Measurements from ENCODE around the gene CAPN12. TPM values are rescaled to one million over a fixed set of nuclear protein-coding genes. Genes with fewer than 3 reads are reported as not detected.

The CAPN12 gene
- total and polyA plus RNA-seq, 4 donors: 2.0 to 17.8 (median 6.0) TPM

DNA sequence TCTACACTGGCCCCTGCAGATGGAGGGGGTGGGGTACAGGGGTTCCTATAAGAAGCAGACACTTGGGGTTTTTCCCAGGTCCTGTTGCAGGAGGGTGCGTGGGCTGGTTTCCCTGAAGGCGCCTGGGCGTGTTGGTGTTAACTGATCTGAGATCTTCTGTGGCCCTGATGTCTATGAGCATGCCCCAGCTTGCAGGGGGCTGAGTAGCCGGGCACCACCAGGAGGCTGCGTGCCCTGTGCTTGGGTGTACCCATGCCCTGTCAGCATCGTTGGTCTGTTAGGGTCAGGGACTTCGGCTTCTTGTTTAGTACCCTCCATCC is 45.3 kb downstream of the CAPN12 start:
- no peak for ATAC-seq (ENCODE audit: insufficient read depth, low FRiP score)
- peaks cover 8 to 49% (median 21%) of the 10 kb centered on the region in 5 donors for H3K4me1 ChIP-seq (ENCODE audit: control insufficient read depth in 5 of 5, insufficient read depth in 5 of 5, low read length in 5 of 5)
- TF ChIP-seq, protein P1, sequence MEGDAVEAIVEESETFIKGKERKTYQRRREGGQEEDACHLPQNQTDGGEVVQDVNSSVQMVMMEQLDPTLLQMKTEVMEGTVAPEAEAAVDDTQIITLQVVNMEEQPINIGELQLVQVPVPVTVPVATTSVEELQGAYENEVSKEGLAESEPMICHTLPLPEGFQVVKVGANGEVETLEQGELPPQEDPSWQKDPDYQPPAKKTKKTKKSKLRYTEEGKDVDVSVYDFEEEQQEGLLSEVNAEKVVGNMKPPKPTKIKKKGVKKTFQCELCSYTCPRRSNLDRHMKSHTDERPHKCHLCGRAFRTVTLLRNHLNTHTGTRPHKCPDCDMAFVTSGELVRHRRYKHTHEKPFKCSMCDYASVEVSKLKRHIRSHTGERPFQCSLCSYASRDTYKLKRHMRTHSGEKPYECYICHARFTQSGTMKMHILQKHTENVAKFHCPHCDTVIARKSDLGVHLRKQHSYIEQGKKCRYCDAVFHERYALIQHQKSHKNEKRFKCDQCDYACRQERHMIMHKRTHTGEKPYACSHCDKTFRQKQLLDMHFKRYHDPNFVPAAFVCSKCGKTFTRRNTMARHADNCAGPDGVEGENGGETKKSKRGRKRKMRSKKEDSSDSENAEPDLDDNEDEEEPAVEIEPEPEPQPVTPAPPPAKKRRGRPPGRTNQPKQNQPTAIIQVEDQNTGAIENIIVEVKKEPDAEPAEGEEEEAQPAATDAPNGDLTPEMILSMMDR (IDR thresholded peaks at IDR 0.05; ENCODE audit: control extremely low read depth, extremely low read depth): no peak
- 68 to 87% methylated on average over 7 of the region's 7 CpGs for WGBS, 2 donors
- no peaks in the 10 kb centered on the region for H3K9me3 ChIP-seq (ENCODE audit: control insufficient read depth in 4 of 4, insufficient read depth in 3 of 4, low read length in 3 of 4)
- H3K27me3 ChIP-seq (ENCODE audit: control insufficient read depth in 3 of 3, insufficient read depth in 3 of 3, low read length in 2 of 3): no peaks in the 10 kb centered on the region
- peak overlapping the region; percentile 20 to 59 for H3K27ac ChIP-seq (ENCODE audit: low read depth in 1 of 2, low read length in 1 of 2)
- no peak for DNase-seq
- H3K9ac ChIP-seq (ENCODE audit: insufficient read depth in 1 of 2, low read length in 2 of 2): no peak overlapping the region
- no peak overlapping the region for H3K4me3 ChIP-seq
- peaks cover 4 to 46% (median 19%) of the 10 kb centered on the region in 4 donors for H3K36me3 ChIP-seq (ENCODE audit: control insufficient read depth in 4 of 4, insufficient read depth in 4 of 4, low read length in 4 of 4)

DNA sequence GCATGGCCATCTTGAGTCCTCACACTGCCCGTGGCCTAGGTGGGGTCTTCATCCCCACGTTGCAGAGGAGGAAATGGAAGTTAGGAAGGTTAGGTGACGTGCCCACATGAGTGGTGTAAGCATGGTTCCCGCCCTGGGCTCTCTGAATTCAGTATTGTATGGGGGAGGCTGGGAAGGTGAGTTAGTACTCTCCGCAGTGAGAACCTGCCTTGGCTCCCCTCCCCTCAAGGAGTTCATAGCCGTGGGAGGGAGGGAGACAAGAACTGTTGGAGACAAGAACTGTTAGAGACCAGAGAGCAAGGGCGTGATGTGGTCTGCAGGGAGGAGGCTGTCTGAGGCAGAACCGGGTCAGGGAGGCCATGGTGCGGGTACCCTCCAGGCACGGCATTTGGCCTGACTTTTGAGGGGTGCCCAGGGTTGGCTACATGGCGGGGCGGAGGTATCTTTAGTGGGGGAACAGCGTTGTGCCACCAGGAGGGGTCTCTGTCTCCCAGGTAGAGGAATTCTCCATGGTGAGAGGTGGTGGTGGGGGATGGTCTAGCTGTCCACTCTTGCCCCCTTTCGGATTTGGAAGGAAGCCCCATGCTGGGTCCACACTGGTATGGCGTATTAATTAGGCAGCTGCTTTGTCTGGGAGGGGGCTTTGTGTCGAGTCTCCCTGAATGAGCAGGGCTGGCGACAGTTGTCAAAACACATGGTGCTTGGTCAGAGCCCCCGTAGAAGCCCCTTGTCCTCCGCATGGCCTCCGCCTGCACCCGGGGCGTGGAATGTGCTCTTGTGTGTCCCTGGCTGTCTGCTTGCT is 45.8 kb downstream of the CAPN12 start:
- Histone ChIP-seq H3K9me3 (ENCODE audit: control insufficient read depth in 4 of 4, insufficient read depth in 3 of 4, low read length in 3 of 4) (no peaks in the 10 kb centered on the region), H3K9ac (ENCODE audit: insufficient read depth in 1 of 2, low read length in 2 of 2) (no peak overlapping the region), H3K4me1 (ENCODE audit: control insufficient read depth in 5 of 5, insufficient read depth in 5 of 5, low read length in 5 of 5) (peaks cover 10 to 54% (median 21%) of the 10 kb centered on the region in 5 donors), H3K36me3 (ENCODE audit: control insufficient read depth in 4 of 4, insufficient read depth in 4 of 4, low read length in 4 of 4) (peaks cover 4 to 40% (median 16%) of the 10 kb centered on the region in 4 donors), H3K27ac (ENCODE audit: low read depth in 1 of 2, low read length in 1 of 2) (peak overlapping the region in 1 of 2 donors; percentile 20), H3K27me3 (ENCODE audit: control insufficient read depth in 3 of 3, insufficient read depth in 3 of 3, low read length in 2 of 3) (no peaks in the 10 kb centered on the region), H3K4me3 (no peak overlapping the region)
- WGBS, 2 donors: 82 to 83% methylated on average over 22 of the region's 22 CpGs
- no peak for ATAC-seq (ENCODE audit: insufficient read depth, low FRiP score)
- no peak for DNase-seq
- TF ChIP-seq, protein P1 (IDR thresholded peaks at IDR 0.05; ENCODE audit: control extremely low read depth, extremely low read depth): no peak

DNA sequence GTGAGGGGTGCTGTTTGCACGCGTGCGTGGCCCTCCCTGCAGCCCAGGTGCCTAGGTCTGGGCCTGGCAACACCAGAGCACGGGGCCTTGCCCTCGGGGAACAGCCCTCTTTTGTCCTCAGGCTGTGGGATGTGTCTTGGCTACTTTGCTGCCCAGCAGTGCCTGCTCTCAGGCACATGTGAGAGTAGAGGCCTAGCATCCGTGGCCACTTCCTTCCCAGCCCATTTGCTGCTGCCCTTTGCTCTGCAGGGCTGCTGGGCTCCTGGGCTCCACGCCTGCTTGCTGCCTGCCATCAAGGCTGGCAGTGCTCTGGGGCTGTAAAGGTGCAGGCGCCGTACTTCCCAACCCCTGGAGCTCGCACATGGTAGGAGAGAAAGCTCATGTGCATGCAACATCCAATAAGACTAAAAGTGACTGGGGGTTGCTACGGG is 46.6 kb downstream of the CAPN12 start:
- DNase-seq: no peak
- peaks cover 11 to 58% (median 29%) of the 10 kb centered on the region in 5 donors for H3K4me1 ChIP-seq (ENCODE audit: control insufficient read depth in 5 of 5, insufficient read depth in 5 of 5, low read length in 5 of 5)
- peak overlapping the region in 1 of 2 donors; percentile 62 for H3K27ac ChIP-seq (ENCODE audit: low read depth in 1 of 2, low read length in 1 of 2)
- 78 to 89% methylated on average over 11 of the region's 11 CpGs for WGBS, 2 donors
- H3K9me3 ChIP-seq (ENCODE audit: control insufficient read depth in 4 of 4, insufficient read depth in 3 of 4, low read length in 3 of 4): no peaks in the 10 kb centered on the region
- no peak for ATAC-seq (ENCODE audit: insufficient read depth, low FRiP score)
- H3K4me3 ChIP-seq: no peak overlapping the region
- TF ChIP-seq, protein P1 (IDR thresholded peaks at IDR 0.05; ENCODE audit: control extremely low read depth, extremely low read depth): no peak
- H3K27me3 ChIP-seq (ENCODE audit: control insufficient read depth in 3 of 3, insufficient read depth in 3 of 3, low read length in 2 of 3): no peaks in the 10 kb centered on the region
- no peak overlapping the region for H3K9ac ChIP-seq (ENCODE audit: insufficient read depth in 1 of 2, low read length in 2 of 2)
- H3K36me3 ChIP-seq (ENCODE audit: control insufficient read depth in 4 of 4, insufficient read depth in 4 of 4, low read length in 4 of 4): peaks cover 4 to 37% (median 13%) of the 10 kb centered on the region in 4 donors

Measured in lung (tissue), 12 donors.